Astrocyte (in vitro differentiated cells and primary cell): ENCODE data around the gene LRRK1.

Experiments used
- CTCF ChIP-seq: IDR thresholded peaks from 2 replicates; pipeline ENCODE4 v1.5.1; 2011; ENCODE audit warnings: low read depth, mild to moderate bottlenecking, inconsistent platforms, low read length, moderate library complexity; ENCODE audit not compliant: insufficient read depth
- EZH2 ChIP-seq: IDR thresholded peaks from 2 replicates; pipeline ENCODE4 v1.6.1; 2012; ENCODE audit warnings: mild to moderate bottlenecking, low read length, inconsistent platforms; ENCODE audit not compliant: insufficient read depth

GRCh38 chr15:100889385-100890050 is 29.6 kb upstream of the LRRK1 start:
- TF ChIP-seq CTCF = no peak
- no peak for TF ChIP-seq EZH2
